Heart left ventricle (tissue), 16 donors: ENCODE measurements around the gene ZNF804B. TPM values are rescaled to one million over a fixed set of nuclear protein-coding genes. Genes with fewer than 3 reads are reported as not detected.

Experiments used
- ATAC-seq, 4 donors: fragments of 200-7000 bp; cut with Tn5 transposase; one replicate each; pipeline ENCODE4 v1.9.1; 2020 to 2022; ENCODE audit warnings: moderate library complexity in 4 of 4, mild to moderate bottlenecking in 3 of 4, moderate number of reproducible peaks in 1 of 4
- DNase-seq, 5 donors: peaks; one replicate each; pipeline ENCODE4 v3.0.0-alpha.2; 2020
- H3K27ac ChIP-seq, 12 donors: fragments of 200-600 bp; sonication (generic) in 4 of 12; one replicate each; pipeline versions ENCODE4 v1.5.0 to v1.8.0; 2016 to 2022; ENCODE audit warnings: mild to moderate bottlenecking in 2 of 12
- H3K27me3 ChIP-seq, 9 donors: fragments of 200-600 bp; sonication (generic) in 2 of 9; one replicate each; pipeline versions ENCODE4 v1.5.1 to v1.8.0; 2016 to 2022; ENCODE audit warnings: mild to moderate bottlenecking in 3 of 9
- H3K36me3 ChIP-seq, 9 donors: fragments of 200-600 bp; sonication (generic) in 2 of 9; one replicate each; pipeline versions ENCODE4 v1.5.0 to v1.8.0; 2018 to 2022; ENCODE audit warnings: mild to moderate bottlenecking in 2 of 9
- H3K4me1 ChIP-seq, 12 donors: fragments of 200-600 bp; sonication (generic) in 4 of 12; one replicate each; pipeline versions ENCODE4 v1.5.0 to v1.8.0; 2016 to 2022; ENCODE audit warnings: mild to moderate bottlenecking in 3 of 12
- H3K4me3 ChIP-seq, 12 donors: fragments of 200-600 bp; sonication (generic) in 4 of 12; one replicate each; pipeline versions ENCODE4 v1.5.0 to v1.8.0; 2017 to 2022; ENCODE audit warnings: mild to moderate bottlenecking in 9 of 12, moderate library complexity in 4 of 12
- H3K9me3 ChIP-seq, 12 donors: fragments of 200-600 bp; sonication (generic) in 4 of 12; one replicate each; pipeline versions ENCODE4 v1.5.0 to v1.8.0; 2016 to 2022; ENCODE audit warnings: mild to moderate bottlenecking in 1 of 12
- CTCF ChIP-seq, 12 donors: fragments of 200-600 bp; sonication (generic) in 4 of 12; IDR thresholded peaks; one replicate each; pipeline versions ENCODE4 v1.5.0 to v1.8.0; 2018 to 2022; ENCODE audit warnings: antibody characterized with exemption in 12 of 12, mild to moderate bottlenecking in 5 of 12
- POLR2A ChIP-seq, 2 donors: fragments of 450-650 bp; IDR thresholded peaks; one replicate each; pipeline ENCODE4 v1.6.1; 2017; ENCODE audit warnings: antibody characterized with exemption in 2 of 2, mild to moderate bottlenecking in 2 of 2, moderate library complexity in 2 of 2
- WGBS, 4 donors: extraction: QIAGEN DNeasy Blood & Tissue Kit in 2 of 4; methylation state at CpG; one replicate each; pipeline versions ENCODE4 v1.1.5 to v1.1.7; 2013 to 2018; 5-methylcytosine and 5-hydroxymethylcytosine counted together
- intact Hi-C, 10 donors: fragments of 100-400 bp; cut with DNase I; formaldehyde crosslinking; loops; one replicate each; pipeline versions ENCODE4 v1.11.1 to v1.14.2; 2022
- polyA plus RNA-seq, 2 donors: library from polyadenylated mRNA; stranded (reverse); fragments of 200-250 nt; gene quantifications; one replicate each; pipeline ENCODE4 v1.2.3, GENCODE V29; 2013
- total RNA-seq, 9 donors: library from RNA; depleted of rRNA in 2 of 9; stranded (reverse); fragments of >200 nt in 2 of 9; fragmentation: NEBNext Ultra II Directional in 3 of 9; extraction: Animal tissue kit (Norgen Biotek cat#: 25700) in 3 of 9; gene quantifications; one replicate each; pipeline versions ENCODE4 v1.1.0 to v1.2.4, GENCODE V29; 2016 to 2023
- donor health status: ischemic (EF 13 %, LVEDD 7.1; RV severe dilation, severe dysfunction).
- donor health status: healthy with polysubstance abuse.
- donor health status: DM: no; HTN: yes; CAD: no.
- donor health status: DM: no; HTN: no; CAD: no.
- donor health status: ischemic (EF 25% LVEDD 6.9; RV normal size, moderate dysfunction).
- donor health status: ischemic (EF 25% LVEDD 5.7; RV mildly dilated, moderate dysfunction).
- donor health status: healthy.
- donor health status: DM: yes; HTN: yes; CAD: no.
- donor health status: ischemic (EF 35%, LVEDD 5.7; RV mildly dilated, moderate dysfunction).
- donor health status: nonischemic (EF 11% LVEDD 7.7; RV severe dilation, severe dysfunction).
- donor health status: DM: yes; HTN: yes; CAD: no.
- donor health status: PGD.
- donor health status: ischemic (EF 29% LVEDD 5.4; RV normal size, mild dysfunction).
- donor health status: nonischemic (EF 23%, LVEDD 6.1; RV moderate dilation, normal function).

Gene ZNF804B
- total and polyA plus RNA-seq, 11 donors, result not detected

GRCh38 chr7:88942815-88943501 lies 183.5 kb downstream of the ZNF804B start:
- DNase-seq (no peak), ATAC-seq (no peak)
- Histone ChIP-seq H3K27ac (no peak overlapping the region), H3K4me1 (no peaks in the 10 kb centered on the region), H3K4me3 (no peak overlapping the region), H3K36me3 (no peaks in the 10 kb centered on the region), H3K9me3 (peaks cover 0 to 10% (median 2%) of the 10 kb centered on the region in 12 donors), H3K27me3 (no peaks in the 10 kb centered on the region)
- WGBS, 4 donors, result 77 to 83% (median 81%) methylated on average over 2 of the region's 2 CpGs
- intact Hi-C loops, result no loop called here
- TF ChIP-seq POLR2A (IDR thresholded peaks at IDR 0.05) (no peak), CTCF (IDR thresholded peaks at IDR 0.05) (no peak)

- intact Hi-C loops, result no loop called here
- no peak overlapping the region for H3K27ac ChIP-seq
- no peaks in the 10 kb centered on the region for H3K27me3 ChIP-seq
- H3K9me3 ChIP-seq, result no peaks in the 10 kb centered on the region
- WGBS, 4 donors, result 64 to 95% (median 87%) methylated on average over 1 of the region's 1 CpG
- H3K4me1 ChIP-seq, result no peaks in the 10 kb centered on the region
- no peak for DNase-seq
- H3K36me3 ChIP-seq, result no peaks in the 10 kb centered on the region
- no peak for ATAC-seq
- H3K4me3 ChIP-seq, result no peak overlapping the region
- TF ChIP-seq CTCF (IDR thresholded peaks at IDR 0.05) (no peak), POLR2A (IDR thresholded peaks at IDR 0.05) (no peak)
Measured at GRCh38 chr7:88951826-88952225, 192.3 kb downstream of the ZNF804B start.

- ATAC-seq (no peak), DNase-seq (no peak)
- H3K27ac ChIP-seq, result no peak overlapping the region
- H3K27me3 ChIP-seq, result no peaks in the 10 kb centered on the region
- peaks cover 0 to 8% (median 0%) of the 10 kb centered on the region in 12 donors for H3K9me3 ChIP-seq
- no peaks in the 10 kb centered on the region for H3K36me3 ChIP-seq
- intact Hi-C loops, result no loop called here
- no peaks in the 10 kb centered on the region for H3K4me1 ChIP-seq
- TF ChIP-seq CTCF (IDR thresholded peaks at IDR 0.05) (no peak), POLR2A (IDR thresholded peaks at IDR 0.05) (no peak)
- no peak overlapping the region for H3K4me3 ChIP-seq
Measured at GRCh38 chr7:88964418-88964817, 204.9 kb downstream of the ZNF804B start.

GRCh38 chr7:88965371-88965770 lies 205.9 kb downstream of the ZNF804B start:
- Histone ChIP-seq H3K4me1 (no peaks in the 10 kb centered on the region), H3K36me3 (no peaks in the 10 kb centered on the region), H3K4me3 (no peak overlapping the region), H3K9me3 (peaks cover 0 to 8% (median 0%) of the 10 kb centered on the region in 12 donors), H3K27me3 (no peaks in the 10 kb centered on the region), H3K27ac (no peak overlapping the region)
- ATAC-seq, result no peak
- DNase-seq, result no peak
- intact Hi-C loops, result no loop called here
- WGBS, 4 donors, result 65 to 69% (median 67%) methylated on average over 4 of the region's 4 CpGs
- TF ChIP-seq CTCF (IDR thresholded peaks at IDR 0.05), result no peak
- no peak for TF ChIP-seq POLR2A (IDR thresholded peaks at IDR 0.05)
